Activated naive CD8-positive, alpha-beta T cell treated with anti-CD3 and anti-CD28 coated beads, Interleukin-2, amount 10 ng/mL, durations not matched to agents 7 days and 5 days (primary cell): ENCODE data around the gene CDH24. TPM values are rescaled to one million over a fixed set of nuclear protein-coding genes. Genes with fewer than 3 reads are reported as not detected.

ENCODE experiments used
- total RNA-seq, 2 experiments: library from RNA; stranded (reverse); gene quantifications; one replicate each; pipeline ENCODE4 v1.2.3, GENCODE V29; 2021

CDH24 gene
- total RNA-seq, 2 experiments from 2014 or later: 2.3 to 2.4 TPM

Other genes with a start within 250 kb of the CDH24 start
- gene SLC7A7, start 242.1 kb downstream of the CDH24 start, total RNA-seq: 1 to 10 TPM in 1 of 2 experiments, under 1 TPM in 1; 0.89 to 2.5 TPM
- gene MRPL52, start 227.6 kb downstream of the CDH24 start, total RNA-seq: 10 to 100 TPM; 76.6 to 86.5 TPM
- gene MMP14, start 220.9 kb downstream of the CDH24 start, total RNA-seq: 1 to 10 TPM; 3.1 to 4.9 TPM
- 10 to 100 TPM; 59.9 to 63.1 TPM for gene LRP10, start 185.8 kb downstream of the CDH24 start, total RNA-seq
- gene REM2, start 174.3 kb downstream of the CDH24 start, total RNA-seq: 1 to 10 TPM; 1.2 TPM
- 10 to 100 TPM; 91.7 to 98.0 TPM for gene RBM23, start 138.4 kb downstream of the CDH24 start, total RNA-seq
- 10 to 100 TPM; 35.7 to 40.1 TPM for gene PRMT5, start 128.1 kb downstream of the CDH24 start, total RNA-seq
- 10 to 100 TPM; 60.5 to 62.6 TPM for gene HAUS4, start 100.4 kb downstream of the CDH24 start, total RNA-seq
- gene AJUBA, start 75.0 kb downstream of the CDH24 start, total RNA-seq: 1 to 10 TPM in 1 of 2 experiments, under 1 TPM in 1; 0.97 to 1.3 TPM
- gene C14orf93, start 47.4 kb downstream of the CDH24 start, total RNA-seq: 10 to 100 TPM; 11.4 to 11.6 TPM
- 10 to 100 TPM; 49.0 to 54.5 TPM for gene PSMB5, start 22.6 kb downstream of the CDH24 start, total RNA-seq
- not detected for gene PSMB11, start 15.3 kb downstream of the CDH24 start, total RNA-seq
- gene ACIN1, start 37.6 kb upstream of the CDH24 start, total RNA-seq: 100 to 1,000 TPM; 212 to 214 TPM
- 10 to 100 TPM; 46.6 to 47.4 TPM for gene C14orf119, start 38.0 kb upstream of the CDH24 start, total RNA-seq
- not detected for gene CIROP, start 47.5 kb upstream of the CDH24 start, total RNA-seq
- gene CEBPE, start 61.7 kb upstream of the CDH24 start, total RNA-seq: 1 to 10 TPM; 1.8 to 2.1 TPM
- gene SLC7A8, start 126.1 kb upstream of the CDH24 start, total RNA-seq: 1 to 10 TPM; 1.8 to 3.1 TPM
- gene RNF212B, start 180.4 kb upstream of the CDH24 start, total RNA-seq: not detected
- 10 to 100 TPM; 11.8 to 12.8 TPM for gene HOMEZ, start 228.6 kb upstream of the CDH24 start, total RNA-seq
- 10 to 100 TPM; 50.8 to 51.7 TPM for gene PPP1R3E, start 245.3 kb upstream of the CDH24 start, total RNA-seq
- 1 to 10 TPM; 3.7 to 5.7 TPM for gene BCL2L2, start 249.3 kb upstream of the CDH24 start, total RNA-seq